HepG2 (cell line): ENCODE measurements around the gene WNT10A. TPM values are rescaled to one million over a fixed set of nuclear protein-coding genes. Genes with fewer than 3 reads are reported as not detected.
A peak's percentile ranks its signal among the peaks of the same experiment; 100 is the strongest.

Experiments used
- ARNT ChIP-seq: fragments of 450-650 bp; IDR thresholded peaks from 2 replicates; pipeline ENCODE4 v1.6.1; 2017
- CEBPG ChIP-seq: IDR thresholded peaks from 2 replicates; pipeline ENCODE4 v1.6.1; 2016
- GABPA ChIP-seq, 2 experiments: IDR thresholded peaks; 2 replicates each; pipeline ENCODE4 v1.6.1; 2011 to 2016; ENCODE audit warnings: low read depth in 2 of 2, low read length in 1 of 2, missing biosample characterization in 1 of 2, missing genetic modification characterization in 1 of 2
- MEIS1 ChIP-seq: sonication (generic); formaldehyde crosslinking; IDR thresholded peaks from 2 replicates; pipeline ENCODE4 v1.9.0; 2021; ENCODE audit warnings: mild to moderate bottlenecking, missing genetic modification reagents, moderate library complexity, borderline replicate concordance
- NAIF1 ChIP-seq: sonication (generic); formaldehyde crosslinking; IDR thresholded peaks from 2 replicates; pipeline ENCODE4 v1.5.0; 2020; ENCODE audit warnings: mild to moderate bottlenecking, missing genetic modification reagents, borderline replicate concordance
- NR2C2 ChIP-seq: sonication (generic); formaldehyde crosslinking; IDR thresholded peaks from 2 replicates; pipeline ENCODE4 v1.4.0; 2020; ENCODE audit warnings: missing genetic modification reagents, mild to moderate bottlenecking, moderate library complexity, borderline replicate concordance
- PTBP1 ChIP-seq: fragments of 200-400 bp; formaldehyde crosslinking; IDR thresholded peaks from 2 replicates; pipeline ENCODE4 v1.6.1; 2018; ENCODE audit warnings: low read length, low read depth; ENCODE audit not compliant: poor library complexity, severe bottlenecking
- SMAD3 ChIP-seq: sonication (generic); formaldehyde crosslinking; IDR thresholded peaks from 2 replicates; pipeline ENCODE4 v1.4.0; 2020; ENCODE audit warnings: missing genetic modification reagents
- SP5 ChIP-seq: IDR thresholded peaks from 2 replicates; pipeline ENCODE4 v1.6.1; 2016; ENCODE audit warnings: low read depth, borderline replicate concordance
- ZNF260 ChIP-seq: sonication (generic); formaldehyde crosslinking; IDR thresholded peaks from 2 replicates; pipeline ENCODE4 v1.4.0; 2020; ENCODE audit warnings: missing genetic modification reagents, low read depth, mild to moderate bottlenecking, borderline replicate concordance
- ZNF367 ChIP-seq: sonication (generic); formaldehyde crosslinking; IDR thresholded peaks from 2 replicates; pipeline ENCODE4 v1.4.0; 2020; ENCODE audit warnings: missing genetic modification reagents, borderline replicate concordance
- ZNF615 ChIP-seq: sonication (generic); formaldehyde crosslinking; IDR thresholded peaks from 2 replicates; pipeline ENCODE4 v1.5.0; 2020; ENCODE audit warnings: mild to moderate bottlenecking, missing genetic modification reagents, borderline replicate concordance
- polyA plus RNA-seq, 8 experiments: library from polyadenylated mRNA; depleted of rRNA in 3 of 8; stranded (reverse) in 7 of 8; unstranded in 1 of 8; fragments of >200 nt; fragmentation: Illumina TruSeq in 4 of 8; extraction: Trizol in 4 of 8; gene quantifications; 2 replicates each; pipeline versions ENCODE4 v1.2.1 to v1.2.3, GENCODE V29; 2011 to 2016; ENCODE audit warnings: low read depth in 4 of 8, missing spikeins in 1 of 8, mixed read lengths in 1 of 8; ENCODE audit not compliant: insufficient read depth in 1 of 8
- total RNA-seq, 5 experiments: library from RNA; depleted of rRNA; stranded (reverse); fragments of >200 nt; fragmentation: Illumina TruSeq; extraction: Trizol; gene quantifications; 2 replicates each; pipeline ENCODE4 v1.2.3, GENCODE V29; 2016; ENCODE audit warnings: low read depth in 1 of 5
- TF ChIP-seq, protein P1 (sequence below): sonication (generic); formaldehyde crosslinking; IDR thresholded peaks from 2 replicates; pipeline ENCODE4 v1.4.0; 2020; ENCODE audit warnings: low read depth, missing genetic modification reagents
- TF ChIP-seq, protein P2 (sequence below), 2 experiments: fragments of 450-650 bp in 1 of 2; sonication (generic) in 1 of 2; formaldehyde crosslinking; IDR thresholded peaks; 2 replicates each; pipeline versions ENCODE4 v1.5.0 to v1.8.0; 2020 to 2022; ENCODE audit warnings: mild to moderate bottlenecking in 1 of 2, missing genetic modification reagents in 1 of 2
- TF ChIP-seq, protein P3 (sequence below): sonication (generic); formaldehyde crosslinking; IDR thresholded peaks from 2 replicates; pipeline ENCODE4 v1.4.0; 2020; ENCODE audit warnings: missing genetic modification reagents
- TF ChIP-seq, protein P4 (sequence below): sonication (generic); formaldehyde crosslinking; IDR thresholded peaks from 2 replicates; pipeline ENCODE4 v1.5.0; 2020; ENCODE audit warnings: missing genetic modification reagents

WNT10A gene
- total and polyA plus RNA-seq, 2 of the 13 experiments (the other 11 are each of a cell fraction or from before 2014, with no cell fraction given): 0.03 TPM; not detected in 1

DNA sequence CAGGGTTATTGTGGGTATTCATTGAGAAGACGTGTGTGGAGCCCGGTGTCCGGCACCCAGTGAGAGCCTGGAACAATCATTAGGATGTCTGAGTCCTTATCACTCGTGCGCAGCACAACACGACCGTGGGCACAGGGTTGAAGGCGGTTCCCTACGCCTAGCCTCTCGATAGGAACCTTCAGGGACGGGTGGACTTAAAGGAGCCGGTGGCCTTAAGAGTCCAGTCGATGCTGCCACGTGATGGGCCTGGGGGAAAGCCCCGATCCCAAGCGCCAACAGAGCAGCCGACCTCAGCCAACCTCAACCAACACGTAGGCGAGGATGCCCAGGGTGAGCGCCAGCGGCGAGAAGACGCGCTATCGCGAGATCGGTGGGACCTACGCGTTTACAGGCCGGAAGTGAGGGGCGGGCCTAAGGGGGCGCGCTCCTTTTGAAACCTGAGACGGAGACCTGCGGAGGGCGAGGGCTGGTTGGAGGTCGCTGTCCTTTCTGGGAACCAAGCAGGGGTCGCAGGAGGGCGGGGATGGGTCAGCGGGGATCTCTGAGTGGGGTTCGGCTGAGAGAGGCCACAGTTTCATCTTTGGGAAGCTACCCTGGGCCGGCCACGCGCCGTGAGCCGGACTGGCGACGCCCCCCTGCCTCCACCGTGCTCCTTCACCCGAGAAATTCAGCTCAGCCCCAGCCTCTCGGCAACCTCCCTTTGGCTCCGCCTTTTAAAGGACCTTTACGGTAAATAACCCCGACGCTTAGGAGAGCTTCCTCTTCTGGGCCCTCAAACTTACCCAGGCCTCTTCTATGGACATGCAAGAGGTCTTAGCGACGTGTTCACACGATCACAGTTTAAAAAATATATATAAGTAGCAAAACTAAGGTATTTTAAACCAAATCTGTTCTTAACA, 28.3 kb downstream of the WNT10A start (continued):
- TF ChIP-seq, protein P1, sequence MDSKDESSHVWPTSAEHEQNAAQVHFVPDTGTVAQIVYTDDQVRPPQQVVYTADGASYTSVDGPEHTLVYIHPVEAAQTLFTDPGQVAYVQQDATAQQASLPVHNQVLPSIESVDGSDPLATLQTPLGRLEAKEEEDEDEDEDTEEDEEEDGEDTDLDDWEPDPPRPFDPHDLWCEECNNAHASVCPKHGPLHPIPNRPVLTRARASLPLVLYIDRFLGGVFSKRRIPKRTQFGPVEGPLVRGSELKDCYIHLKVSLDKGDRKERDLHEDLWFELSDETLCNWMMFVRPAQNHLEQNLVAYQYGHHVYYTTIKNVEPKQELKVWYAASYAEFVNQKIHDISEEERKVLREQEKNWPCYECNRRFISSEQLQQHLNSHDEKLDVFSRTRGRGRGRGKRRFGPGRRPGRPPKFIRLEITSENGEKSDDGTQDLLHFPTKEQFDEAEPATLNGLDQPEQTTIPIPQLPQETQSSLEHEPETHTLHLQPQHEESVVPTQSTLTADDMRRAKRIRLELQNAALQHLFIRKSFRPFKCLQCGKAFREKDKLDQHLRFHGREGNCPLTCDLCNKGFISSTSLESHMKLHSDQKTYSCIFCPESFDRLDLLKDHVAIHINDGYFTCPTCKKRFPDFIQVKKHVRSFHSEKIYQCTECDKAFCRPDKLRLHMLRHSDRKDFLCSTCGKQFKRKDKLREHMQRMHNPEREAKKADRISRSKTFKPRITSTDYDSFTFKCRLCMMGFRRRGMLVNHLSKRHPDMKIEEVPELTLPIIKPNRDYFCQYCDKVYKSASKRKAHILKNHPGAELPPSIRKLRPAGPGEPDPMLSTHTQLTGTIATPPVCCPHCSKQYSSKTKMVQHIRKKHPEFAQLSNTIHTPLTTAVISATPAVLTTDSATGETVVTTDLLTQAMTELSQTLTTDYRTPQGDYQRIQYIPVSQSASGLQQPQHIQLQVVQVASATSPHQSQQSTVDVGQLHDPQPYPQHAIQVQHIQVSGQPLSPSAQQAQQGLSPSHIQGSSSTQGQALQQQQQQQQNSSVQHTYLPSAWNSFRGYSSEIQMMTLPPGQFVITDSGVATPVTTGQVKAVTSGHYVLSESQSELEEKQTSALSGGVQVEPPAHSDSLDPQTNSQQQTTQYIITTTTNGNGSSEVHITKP (CRISPR knock-in tag): peak; percentile 71; the same call in 1 of the 2 replicates
- 0 out of 2 replicates have a peak, but pooled peaks have one; percentile 15 for TF ChIP-seq ZNF615
- peak; percentile 85 for TF ChIP-seq NR2C2
- peak; percentile 88 for TF ChIP-seq GABPA (IDR thresholded peaks at IDR 0.05; ENCODE audit: low read depth, low read length)
- peak; percentile 99 for TF ChIP-seq GABPA (CRISPR knock-in tag; IDR thresholded peaks at IDR 0.05; ENCODE audit: low read depth)
- TF ChIP-seq MEIS1 (CRISPR knock-in tag): peak; percentile 89; the same call in 1 of the 2 replicates
- TF ChIP-seq, protein P2, sequence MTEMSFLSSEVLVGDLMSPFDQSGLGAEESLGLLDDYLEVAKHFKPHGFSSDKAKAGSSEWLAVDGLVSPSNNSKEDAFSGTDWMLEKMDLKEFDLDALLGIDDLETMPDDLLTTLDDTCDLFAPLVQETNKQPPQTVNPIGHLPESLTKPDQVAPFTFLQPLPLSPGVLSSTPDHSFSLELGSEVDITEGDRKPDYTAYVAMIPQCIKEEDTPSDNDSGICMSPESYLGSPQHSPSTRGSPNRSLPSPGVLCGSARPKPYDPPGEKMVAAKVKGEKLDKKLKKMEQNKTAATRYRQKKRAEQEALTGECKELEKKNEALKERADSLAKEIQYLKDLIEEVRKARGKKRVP (CRISPR knock-in tag; IDR thresholded peaks at IDR 0.05): no peak
- TF ChIP-seq PTBP1: no peak
- TF ChIP-seq CEBPG: peak; percentile 53
- 0 out of 2 replicates have a peak, but pooled peaks have one; percentile 76 for TF ChIP-seq SMAD3 (CRISPR knock-in tag)
- TF ChIP-seq ARNT: no peak
- TF ChIP-seq, protein P3, sequence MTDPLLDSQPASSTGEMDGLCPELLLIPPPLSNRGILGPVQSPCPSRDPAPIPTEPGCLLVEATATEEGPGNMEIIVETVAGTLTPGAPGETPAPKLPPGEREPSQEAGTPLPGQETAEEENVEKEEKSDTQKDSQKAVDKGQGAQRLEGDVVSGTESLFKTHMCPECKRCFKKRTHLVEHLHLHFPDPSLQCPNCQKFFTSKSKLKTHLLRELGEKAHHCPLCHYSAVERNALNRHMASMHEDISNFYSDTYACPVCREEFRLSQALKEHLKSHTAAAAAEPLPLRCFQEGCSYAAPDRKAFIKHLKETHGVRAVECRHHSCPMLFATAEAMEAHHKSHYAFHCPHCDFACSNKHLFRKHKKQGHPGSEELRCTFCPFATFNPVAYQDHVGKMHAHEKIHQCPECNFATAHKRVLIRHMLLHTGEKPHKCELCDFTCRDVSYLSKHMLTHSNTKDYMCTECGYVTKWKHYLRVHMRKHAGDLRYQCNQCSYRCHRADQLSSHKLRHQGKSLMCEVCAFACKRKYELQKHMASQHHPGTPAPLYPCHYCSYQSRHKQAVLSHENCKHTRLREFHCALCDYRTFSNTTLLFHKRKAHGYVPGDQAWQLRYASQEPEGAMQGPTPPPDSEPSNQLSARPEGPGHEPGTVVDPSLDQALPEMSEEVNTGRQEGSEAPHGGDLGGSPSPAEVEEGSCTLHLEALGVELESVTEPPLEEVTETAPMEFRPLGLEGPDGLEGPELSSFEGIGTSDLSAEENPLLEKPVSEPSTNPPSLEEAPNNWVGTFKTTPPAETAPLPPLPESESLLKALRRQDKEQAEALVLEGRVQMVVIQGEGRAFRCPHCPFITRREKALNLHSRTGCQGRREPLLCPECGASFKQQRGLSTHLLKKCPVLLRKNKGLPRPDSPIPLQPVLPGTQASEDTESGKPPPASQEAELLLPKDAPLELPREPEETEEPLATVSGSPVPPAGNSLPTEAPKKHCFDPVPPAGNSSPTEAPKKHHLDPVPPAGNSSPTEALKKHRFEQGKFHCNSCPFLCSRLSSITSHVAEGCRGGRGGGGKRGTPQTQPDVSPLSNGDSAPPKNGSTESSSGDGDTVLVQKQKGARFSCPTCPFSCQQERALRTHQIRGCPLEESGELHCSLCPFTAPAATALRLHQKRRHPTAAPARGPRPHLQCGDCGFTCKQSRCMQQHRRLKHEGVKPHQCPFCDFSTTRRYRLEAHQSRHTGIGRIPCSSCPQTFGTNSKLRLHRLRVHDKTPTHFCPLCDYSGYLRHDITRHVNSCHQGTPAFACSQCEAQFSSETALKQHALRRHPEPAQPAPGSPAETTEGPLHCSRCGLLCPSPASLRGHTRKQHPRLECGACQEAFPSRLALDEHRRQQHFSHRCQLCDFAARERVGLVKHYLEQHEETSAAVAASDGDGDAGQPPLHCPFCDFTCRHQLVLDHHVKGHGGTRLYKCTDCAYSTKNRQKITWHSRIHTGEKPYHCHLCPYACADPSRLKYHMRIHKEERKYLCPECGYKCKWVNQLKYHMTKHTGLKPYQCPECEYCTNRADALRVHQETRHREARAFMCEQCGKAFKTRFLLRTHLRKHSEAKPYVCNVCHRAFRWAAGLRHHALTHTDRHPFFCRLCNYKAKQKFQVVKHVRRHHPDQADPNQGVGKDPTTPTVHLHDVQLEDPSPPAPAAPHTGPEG: no peak
- TF ChIP-seq, protein P4, sequence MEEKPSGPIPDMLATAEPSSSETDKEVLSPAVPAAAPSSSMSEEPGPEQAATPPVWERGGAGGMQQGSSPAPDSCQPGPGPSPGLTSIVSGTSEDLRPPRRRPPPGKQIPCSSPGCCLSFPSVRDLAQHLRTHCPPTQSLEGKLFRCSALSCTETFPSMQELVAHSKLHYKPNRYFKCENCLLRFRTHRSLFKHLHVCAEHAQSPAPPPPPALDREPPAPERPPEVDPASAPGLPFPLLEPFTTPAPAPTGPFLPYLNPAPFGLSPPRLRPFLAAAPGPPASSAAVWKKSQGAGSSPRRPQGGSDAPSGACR: peak; percentile 82; the same call in 1 of the 2 replicates
- 0 out of 2 replicates have a peak, but pooled peaks have one; percentile 61 for TF ChIP-seq ZNF260 (CRISPR knock-in tag)
- peak; percentile 40; the same call in 1 of the 2 replicates for TF ChIP-seq NAIF1 (CRISPR knock-in tag)
- TF ChIP-seq SP5 (CRISPR knock-in tag): peak; percentile 86
- TF ChIP-seq ZNF367 (CRISPR knock-in tag): 0 out of 2 replicates have a peak, but pooled peaks have one; percentile 24
